K562 (cell line): Measurements from ENCODE around the gene SPOCK3.

Experiments used
- KLF10 ChIP-seq: fragments of 250-450 bp; sonication (Bioruptor Pico); IDR thresholded peaks from 2 replicates; pipeline ENCODE4 v1.6.1; 2021; ENCODE audit warnings: matching md5 sums
- POLR2A ChIP-seq: fragments of 450-650 bp; conservative IDR thresholded peaks from 2 replicates; pipeline ENCODE4 v1.6.1; 2016
- SIN3A ChIP-seq, 2 experiments: fragments of 150-350 bp in 1 of 2; IDR thresholded peaks; 2 replicates each; pipeline ENCODE4 v1.6.1; 2011 to 2016; ENCODE audit warnings: borderline replicate concordance in 2 of 2, low read depth in 2 of 2, low read length in 2 of 2, mild to moderate bottlenecking in 2 of 2, moderate library complexity in 2 of 2; ENCODE audit not compliant: control insufficient read depth in 1 of 2
- SMARCA5 ChIP-seq: fragments of 450-650 bp; IDR thresholded peaks from 2 replicates; pipeline ENCODE4 v1.6.1; 2016
- SMC3 ChIP-seq: conservative IDR thresholded peaks from 2 replicates; pipeline ENCODE4 v1.6.1; 2011; ENCODE audit warnings: low read depth, low read length, improper control_type of control experiment; ENCODE audit not compliant: insufficient read depth
- TAF15 ChIP-seq: fragments of 200-400 bp; formaldehyde crosslinking; IDR thresholded peaks from 2 replicates; pipeline ENCODE4 v1.6.1; 2017; ENCODE audit warnings: mild to moderate bottlenecking, low read depth, low read length, moderate library complexity
- ZNF354B ChIP-seq: fragments of 250-450 bp; sonication (Bioruptor Pico); IDR thresholded peaks from 2 replicates; pipeline ENCODE4 v1.4.0; 2020
- TF ChIP-seq, protein P1 (sequence below): fragments of 150-350 bp; conservative IDR thresholded peaks from 2 replicates; pipeline ENCODE4 v1.6.1; 2014; ENCODE audit warnings: low read length

GRCh38 chr4:167221084-167221483, 13.2 kb downstream of the SPOCK3 start:
- no peak for TF ChIP-seq SMC3
- no peak for TF ChIP-seq KLF10 (CRISPR knock-in tag)
- no peak for TF ChIP-seq ZNF354B (CRISPR knock-in tag)
- TF ChIP-seq, protein P1, sequence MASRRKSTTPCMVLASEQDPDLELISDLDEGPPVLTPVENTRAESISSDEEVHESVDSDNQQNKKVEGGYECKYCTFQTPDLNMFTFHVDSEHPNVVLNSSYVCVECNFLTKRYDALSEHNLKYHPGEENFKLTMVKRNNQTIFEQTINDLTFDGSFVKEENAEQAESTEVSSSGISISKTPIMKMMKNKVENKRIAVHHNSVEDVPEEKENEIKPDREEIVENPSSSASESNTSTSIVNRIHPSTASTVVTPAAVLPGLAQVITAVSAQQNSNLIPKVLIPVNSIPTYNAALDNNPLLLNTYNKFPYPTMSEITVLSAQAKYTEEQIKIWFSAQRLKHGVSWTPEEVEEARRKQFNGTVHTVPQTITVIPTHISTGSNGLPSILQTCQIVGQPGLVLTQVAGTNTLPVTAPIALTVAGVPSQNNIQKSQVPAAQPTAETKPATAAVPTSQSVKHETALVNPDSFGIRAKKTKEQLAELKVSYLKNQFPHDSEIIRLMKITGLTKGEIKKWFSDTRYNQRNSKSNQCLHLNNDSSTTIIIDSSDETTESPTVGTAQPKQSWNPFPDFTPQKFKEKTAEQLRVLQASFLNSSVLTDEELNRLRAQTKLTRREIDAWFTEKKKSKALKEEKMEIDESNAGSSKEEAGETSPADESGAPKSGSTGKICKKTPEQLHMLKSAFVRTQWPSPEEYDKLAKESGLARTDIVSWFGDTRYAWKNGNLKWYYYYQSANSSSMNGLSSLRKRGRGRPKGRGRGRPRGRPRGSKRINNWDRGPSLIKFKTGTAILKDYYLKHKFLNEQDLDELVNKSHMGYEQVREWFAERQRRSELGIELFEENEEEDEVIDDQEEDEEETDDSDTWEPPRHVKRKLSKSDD, result no peak
- TF ChIP-seq SIN3A (IDR thresholded peaks at IDR 0.05; ENCODE audit: borderline replicate concordance in 2 of 2, control insufficient read depth in 1 of 2, low read depth in 2 of 2, low read length in 2 of 2), result no peak
- TF ChIP-seq TAF15, result no peak
- TF ChIP-seq SMARCA5, result no peak
- TF ChIP-seq POLR2A, result no peak
